IPS-NIHi7 (cell line): ENCODE results near the gene PLEKHG1.

ENCODE experiments used
- DNase-seq: peaks from one replicate; pipeline ENCODE4 v3.0.0; 2012; ENCODE audit warnings: mixed read lengths; ENCODE audit errors: extremely low spot score

Gene PLEKHG1

GRCh38 chr6:150620244-150620643 is 20.6 kb downstream of the PLEKHG1 start:
- DNase-seq = no peak

- DNase-seq = no peak
These were observed 21.1 kb downstream of the PLEKHG1 start for GRCh38 chr6:150620763-150621162.

GRCh38 chr6:150622476-150622875 is 22.8 kb downstream of the PLEKHG1 start:
- no peak for DNase-seq

GRCh38 chr6:150622941-150623874 is 23.5 kb downstream of the PLEKHG1 start:
- no peak for DNase-seq

- no peak for DNase-seq
These were observed 24.5 kb downstream of the PLEKHG1 start for GRCh38 chr6:150624191-150624590.

- DNase-seq = no peak
These were observed 26.2 kb downstream of the PLEKHG1 start for GRCh38 chr6:150625927-150626326.

GRCh38 chr6:150627154-150627553 is 27.5 kb downstream of the PLEKHG1 start:
- no peak for DNase-seq

- no peak for DNase-seq
These were observed 27.9 kb downstream of the PLEKHG1 start for GRCh38 chr6:150627585-150628025.

- no peak for DNase-seq
These were observed 29.2 kb downstream of the PLEKHG1 start for GRCh38 chr6:150628908-150629307.

- DNase-seq = no peak
These were observed 31.7 kb downstream of the PLEKHG1 start for GRCh38 chr6:150631283-150631983.

GRCh38 chr6:150631984-150632642 is 32.4 kb downstream of the PLEKHG1 start:
- DNase-seq = no peak

- no peak for DNase-seq
These were observed 33.2 kb downstream of the PLEKHG1 start for GRCh38 chr6:150632785-150633485.

- DNase-seq = no peak
These were observed 33.8 kb downstream of the PLEKHG1 start for GRCh38 chr6:150633486-150633834.

- DNase-seq = no peak
These were observed 34.7 kb downstream of the PLEKHG1 start for GRCh38 chr6:150634176-150634963.

- no peak for DNase-seq
These were observed 35.2 kb downstream of the PLEKHG1 start for GRCh38 chr6:150634964-150635292.

GRCh38 chr6:150635906-150636514 is 36.3 kb downstream of the PLEKHG1 start:
- DNase-seq = no peak

- no peak for DNase-seq
These were observed 37.1 kb downstream of the PLEKHG1 start for GRCh38 chr6:150636808-150637207.

GRCh38 chr6:150637266-150637665 is 37.6 kb downstream of the PLEKHG1 start:
- no peak for DNase-seq

- DNase-seq = no peak
These were observed 38.6 kb downstream of the PLEKHG1 start for GRCh38 chr6:150638267-150638666.

- DNase-seq = no peak
These were observed 39.1 kb downstream of the PLEKHG1 start for GRCh38 chr6:150638765-150639164.
